ENCODE results near the gene ENPP4.

ENPP4 gene

GRCh38 chr6:46174904-46175303 lies 45.1 kb downstream of the ENPP4 start:
- H3K9me3 ChIP-seq (ENCODE audit: severe bottlenecking): no peaks in the 10 kb centered on the region
- H3K4me1 ChIP-seq (ENCODE audit: insufficient read depth, poor library complexity, severe bottlenecking): peaks cover 3% of the 10 kb centered on the region
- ATAC-seq (ENCODE audit: low read depth) (no peak), DNase-seq (ENCODE audit: low spot score) (no peak)
- TF ChIP-seq CTCF (IDR thresholded peaks at IDR 0.05; ENCODE audit: poor library complexity, severe bottlenecking): no peak
- no peak overlapping the region for H3K27ac ChIP-seq (ENCODE audit: poor library complexity, severe bottlenecking)
- H3K27me3 ChIP-seq (ENCODE audit: insufficient read depth, poor library complexity, severe bottlenecking): no peaks in the 10 kb centered on the region
- H3K4me3 ChIP-seq (ENCODE audit: severe bottlenecking): no peak overlapping the region
- no peaks in the 10 kb centered on the region for H3K36me3 ChIP-seq (ENCODE audit: low read depth)

GRCh38 chr6:46175446-46175845 lies 45.7 kb downstream of the ENPP4 start:
- no peak for TF ChIP-seq CTCF (IDR thresholded peaks at IDR 0.05; ENCODE audit: poor library complexity, severe bottlenecking)
- Histone ChIP-seq H3K4me1 (ENCODE audit: insufficient read depth, poor library complexity, severe bottlenecking) (no peaks in the 10 kb centered on the region), H3K4me3 (ENCODE audit: severe bottlenecking) (no peak overlapping the region), H3K9me3 (ENCODE audit: severe bottlenecking) (no peaks in the 10 kb centered on the region), H3K36me3 (ENCODE audit: low read depth) (no peaks in the 10 kb centered on the region), H3K27ac (ENCODE audit: poor library complexity, severe bottlenecking) (no peak overlapping the region), H3K27me3 (ENCODE audit: insufficient read depth, poor library complexity, severe bottlenecking) (no peaks in the 10 kb centered on the region)
- no peak for ATAC-seq (ENCODE audit: low read depth)
- no peak for DNase-seq (ENCODE audit: low spot score)

- H3K27me3 ChIP-seq (ENCODE audit: insufficient read depth, poor library complexity, severe bottlenecking): no peaks in the 10 kb centered on the region
- no peak for ATAC-seq (ENCODE audit: low read depth)
- no peaks in the 10 kb centered on the region for H3K9me3 ChIP-seq (ENCODE audit: severe bottlenecking)
- TF ChIP-seq CTCF (IDR thresholded peaks at IDR 0.05; ENCODE audit: poor library complexity, severe bottlenecking): no peak
- H3K4me3 ChIP-seq (ENCODE audit: severe bottlenecking): no peak overlapping the region
- no peak for DNase-seq (ENCODE audit: low spot score)
- H3K4me1 ChIP-seq (ENCODE audit: insufficient read depth, poor library complexity, severe bottlenecking): no peaks in the 10 kb centered on the region
- no peaks in the 10 kb centered on the region for H3K36me3 ChIP-seq (ENCODE audit: low read depth)
- no peak overlapping the region for H3K27ac ChIP-seq (ENCODE audit: poor library complexity, severe bottlenecking)
These were observed 46.2 kb downstream of the ENPP4 start for GRCh38 chr6:46175976-46176375.

GRCh38 chr6:46184114-46184513 lies 54.3 kb downstream of the ENPP4 start:
- ATAC-seq (ENCODE audit: low read depth) (peak; percentile 79), DNase-seq (ENCODE audit: low spot score) (no peak)
- peaks cover 13% of the 10 kb centered on the region for H3K4me1 ChIP-seq (ENCODE audit: insufficient read depth, poor library complexity, severe bottlenecking)
- H3K9me3 ChIP-seq (ENCODE audit: severe bottlenecking): no peaks in the 10 kb centered on the region
- TF ChIP-seq CTCF (IDR thresholded peaks at IDR 0.05; ENCODE audit: poor library complexity, severe bottlenecking): no peak
- no peaks in the 10 kb centered on the region for H3K36me3 ChIP-seq (ENCODE audit: low read depth)
- no peak overlapping the region for H3K4me3 ChIP-seq (ENCODE audit: severe bottlenecking)
- no peak overlapping the region for H3K27ac ChIP-seq (ENCODE audit: poor library complexity, severe bottlenecking)
- H3K27me3 ChIP-seq (ENCODE audit: insufficient read depth, poor library complexity, severe bottlenecking): no peaks in the 10 kb centered on the region

- no peak for TF ChIP-seq CTCF (IDR thresholded peaks at IDR 0.05; ENCODE audit: poor library complexity, severe bottlenecking)
- Histone ChIP-seq H3K4me3 (ENCODE audit: severe bottlenecking) (no peak overlapping the region), H3K36me3 (ENCODE audit: low read depth) (no peaks in the 10 kb centered on the region), H3K27me3 (ENCODE audit: insufficient read depth, poor library complexity, severe bottlenecking) (no peaks in the 10 kb centered on the region), H3K27ac (ENCODE audit: poor library complexity, severe bottlenecking) (no peak overlapping the region), H3K4me1 (ENCODE audit: insufficient read depth, poor library complexity, severe bottlenecking) (peaks cover 13% of the 10 kb centered on the region), H3K9me3 (ENCODE audit: severe bottlenecking) (no peaks in the 10 kb centered on the region)
- ATAC-seq (ENCODE audit: low read depth) (peak; percentile 52; the same call in 2 of the 3 replicates), DNase-seq (ENCODE audit: low spot score) (no peak)
These were observed 56.8 kb downstream of the ENPP4 start for GRCh38 chr6:46186583-46186982.

All from RWPE2 (cell line).